NCI-H524 (cell line): Measurements from ENCODE around the gene OGDHL.

Experiments used
- DNase-seq, 2 experiments: peaks; one replicate each; lab custom pipeline; 2025; lab: John Stamatoyannopoulos, UW

The OGDHL gene

GRCh38 chr10:49689882-49690510 is 72.1 kb downstream of the OGDHL start:
- DNase-seq = no peak

DNA sequence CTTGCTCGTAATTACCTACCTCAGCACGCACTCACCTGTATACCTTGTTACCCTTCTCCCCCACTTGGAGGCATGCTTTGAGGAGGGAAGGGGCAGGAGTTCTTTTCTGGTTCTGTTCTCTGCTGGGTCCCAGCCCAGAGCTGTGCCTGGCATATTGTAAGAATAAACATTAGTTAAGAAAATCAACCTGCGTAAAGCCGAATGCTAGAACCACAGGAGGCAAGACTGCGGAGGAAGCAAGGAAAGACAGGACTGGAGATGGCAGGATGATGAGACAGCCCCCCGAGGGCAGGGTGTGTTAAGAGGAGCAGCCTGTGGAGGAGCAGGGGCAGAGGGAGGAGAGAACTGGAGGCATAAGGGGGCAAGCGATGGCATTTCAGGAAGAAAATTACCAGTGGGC is 73.2 kb downstream of the OGDHL start:
- no peak for DNase-seq

- DNase-seq = no peak
These were observed 73.8 kb downstream of the OGDHL start for GRCh38 chr10:49688261-49688846.

DNA sequence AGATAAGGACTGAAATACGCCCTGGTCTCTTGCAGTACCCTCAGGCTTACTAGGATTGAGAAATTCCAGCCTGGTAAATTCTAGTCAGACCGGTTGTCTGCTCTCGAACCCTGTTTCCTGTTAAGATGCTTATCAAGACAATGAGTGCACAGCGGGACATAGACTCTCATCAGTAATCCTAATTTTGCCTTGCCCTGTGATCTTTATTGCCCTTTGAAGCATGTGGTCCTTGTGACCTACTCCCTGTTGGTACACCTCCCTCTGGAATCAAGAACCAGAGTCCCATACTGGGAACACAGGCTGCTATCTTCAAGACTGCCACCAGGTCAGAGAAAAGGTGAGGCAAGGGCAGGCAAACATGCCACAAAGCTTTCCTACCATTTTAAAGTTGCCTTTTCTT is 75.5 kb downstream of the OGDHL start:
- DNase-seq = no peak
